ENCODE measurements around the gene IFRD2.

DNA sequence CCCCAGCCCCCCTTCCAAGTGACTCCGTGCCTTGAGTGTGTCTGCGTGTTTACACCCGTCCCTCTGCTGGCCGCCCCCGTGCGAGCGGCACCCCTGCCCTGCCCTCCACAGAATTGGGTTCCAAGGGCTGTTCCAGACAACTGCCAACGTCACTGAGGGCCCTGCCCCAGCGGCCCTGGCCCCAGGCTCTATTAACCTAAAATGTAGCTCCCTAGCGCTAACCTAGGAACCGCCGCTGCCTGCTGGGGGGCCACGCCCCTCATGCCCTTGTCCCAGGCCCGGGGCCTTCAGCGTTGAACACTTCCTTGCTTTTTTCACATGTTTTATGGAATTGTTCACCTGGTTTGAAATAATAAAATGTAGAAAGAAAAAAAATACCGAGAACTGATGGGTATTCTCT lies 33.2 kb downstream of the IFRD2 start:
- TF ChIP-seq EZH2 (IDR thresholded peaks at IDR 0.05; ENCODE audit: low read depth, low read length, severe bottlenecking): no peak
- TF ChIP-seq, protein P1, sequence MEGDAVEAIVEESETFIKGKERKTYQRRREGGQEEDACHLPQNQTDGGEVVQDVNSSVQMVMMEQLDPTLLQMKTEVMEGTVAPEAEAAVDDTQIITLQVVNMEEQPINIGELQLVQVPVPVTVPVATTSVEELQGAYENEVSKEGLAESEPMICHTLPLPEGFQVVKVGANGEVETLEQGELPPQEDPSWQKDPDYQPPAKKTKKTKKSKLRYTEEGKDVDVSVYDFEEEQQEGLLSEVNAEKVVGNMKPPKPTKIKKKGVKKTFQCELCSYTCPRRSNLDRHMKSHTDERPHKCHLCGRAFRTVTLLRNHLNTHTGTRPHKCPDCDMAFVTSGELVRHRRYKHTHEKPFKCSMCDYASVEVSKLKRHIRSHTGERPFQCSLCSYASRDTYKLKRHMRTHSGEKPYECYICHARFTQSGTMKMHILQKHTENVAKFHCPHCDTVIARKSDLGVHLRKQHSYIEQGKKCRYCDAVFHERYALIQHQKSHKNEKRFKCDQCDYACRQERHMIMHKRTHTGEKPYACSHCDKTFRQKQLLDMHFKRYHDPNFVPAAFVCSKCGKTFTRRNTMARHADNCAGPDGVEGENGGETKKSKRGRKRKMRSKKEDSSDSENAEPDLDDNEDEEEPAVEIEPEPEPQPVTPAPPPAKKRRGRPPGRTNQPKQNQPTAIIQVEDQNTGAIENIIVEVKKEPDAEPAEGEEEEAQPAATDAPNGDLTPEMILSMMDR (IDR thresholded peaks at IDR 0.05; ENCODE audit: control extremely low read depth in 1 of 3, insufficient read depth in 1 of 3, low read depth in 1 of 3, low read length in 3 of 3): peak in 1 of 3 experiments; percentile 18; a peak in 1 of 4 replicates

All from H1 (cell line).